Renal cortex interstitium (tissue), 15 donors: ENCODE data around the gene LRRC38. TPM values are rescaled to one million over a fixed set of nuclear protein-coding genes. Genes with fewer than 3 reads are reported as not detected.
"Not testable (repeated sequence)": the region's sequence is repeated elsewhere in the genome, so short reads cannot be mapped to it uniquely, and the experiment has no call there.

Experiments
- DNase-seq, 11 donors: peaks; one replicate each; pipeline ENCODE4 v3.0.0-alpha.2; 2013; ENCODE audit warnings: low read depth in 9 of 11, low spot score in 4 of 11; ENCODE audit errors: extremely low read depth in 1 of 11
- long read RNA-seq, 16 experiments: transcript quantifications; one replicate each; lab custom pipeline, GENCODE V29; 2026
- polyA plus RNA-seq, 3 donors: library from polyadenylated mRNA; unstranded; fragments of 120-200 nt; gene quantifications; one replicate each; pipeline ENCODE4 v1.2.1, GENCODE V29; 2013; ENCODE audit not compliant: insufficient read length in 3 of 3

Gene LRRC38
- polyA plus RNA-seq = under 1 TPM in 2 of 3 donors, not detected in 1; 0.11 to 0.37 TPM
- long read RNA-seq, donor 1 = 0 reads
- long read RNA-seq, donor 2 = 0 reads
- long read RNA-seq, donor 3 = 0 reads
- long read RNA-seq, donor 4 = 0 reads
- long read RNA-seq, donor 5 = 0 reads
- long read RNA-seq, donor 6 = 0 reads
- long read RNA-seq, donor 7 = 0 reads
- long read RNA-seq, donor 8 = 0 reads
- long read RNA-seq, donor 9 = 0 reads
- long read RNA-seq, donor 10 = 0 reads
- long read RNA-seq, donor 11 = 0 reads
- long read RNA-seq, donor 12 = 0 reads
- long read RNA-seq, donor 13 = 0 reads
- long read RNA-seq, donor 14 = 0 reads
- long read RNA-seq, donor 15 = 0 reads
- long read RNA-seq, donor 16 = 0 reads

- no peak for DNase-seq
These were observed at the start of gene LRRC38 for GRCh38 chr1:13513895-13514546. Gene LRRC38 (minus strand): TSS chr1:13514003. CDS start chr1:13513593, 410 bp downstream.

DNA sequence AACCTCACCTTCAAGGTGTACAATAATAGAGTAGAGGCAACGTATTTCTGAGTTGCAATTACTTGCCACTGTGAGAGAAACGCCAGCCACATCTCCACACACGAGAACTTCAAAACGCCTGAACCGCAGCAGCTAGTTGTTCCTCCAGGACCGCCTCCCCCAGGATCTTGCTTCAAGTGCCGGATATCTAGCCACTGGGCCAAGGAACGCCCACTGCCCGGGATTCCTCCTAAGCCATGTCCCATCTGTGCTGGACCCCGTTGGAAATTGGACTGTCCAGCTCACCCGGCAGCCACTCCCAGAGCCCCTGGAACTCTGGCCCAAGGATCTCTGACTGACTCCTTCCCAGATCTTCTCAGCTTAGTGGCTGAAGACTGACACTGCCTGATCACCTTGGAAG is 49.2 kb upstream of the LRRC38 start:
- DNase-seq = not testable (repeated sequence)

DNA sequence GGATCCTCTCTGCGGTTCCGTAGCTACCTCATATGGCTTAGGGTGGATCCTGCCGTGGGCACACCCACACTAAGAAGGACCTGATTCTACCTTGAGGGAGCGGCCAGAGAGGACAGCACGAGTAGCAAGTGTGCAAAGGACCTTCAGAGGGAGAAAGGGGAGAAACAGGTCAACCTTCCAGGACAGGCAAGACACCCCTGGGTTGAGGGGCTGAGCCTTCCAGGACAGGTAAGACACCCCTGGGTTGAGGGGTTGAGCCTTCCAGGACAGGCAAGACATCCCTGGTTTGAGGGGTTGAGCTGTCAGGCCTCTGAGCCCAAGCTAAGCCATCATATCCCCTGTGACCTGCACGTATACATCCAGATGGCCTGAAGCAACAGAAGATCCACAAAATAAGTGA is 46.7 kb upstream of the LRRC38 start:
- no peak for DNase-seq

DNA sequence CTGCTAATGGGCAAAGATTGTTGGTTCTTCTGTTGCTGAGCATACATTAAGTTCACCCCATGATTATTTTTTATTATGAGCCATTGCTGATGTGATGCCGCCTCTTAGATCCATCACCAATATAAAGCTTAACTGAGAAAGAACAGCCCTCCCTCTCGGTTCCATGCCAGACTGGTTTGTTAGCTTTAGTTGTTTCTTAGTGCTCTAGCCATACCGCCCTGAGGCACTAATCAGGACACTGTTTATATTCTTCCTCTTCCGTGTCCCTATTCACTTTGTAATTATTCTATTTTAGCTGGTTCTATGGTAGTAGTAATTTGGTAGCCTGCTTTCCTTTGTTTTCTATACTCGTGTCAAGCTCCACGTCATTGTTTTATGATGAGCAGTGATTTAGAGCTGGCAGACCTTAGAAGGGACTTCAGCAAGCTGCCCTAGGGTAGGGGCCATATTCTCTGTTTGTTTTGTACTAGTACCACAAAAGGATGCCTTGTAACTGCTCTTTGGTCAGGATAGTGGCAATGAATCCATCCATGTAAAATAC is 42.5 kb upstream of the LRRC38 start:
- DNase-seq = no peak

DNA sequence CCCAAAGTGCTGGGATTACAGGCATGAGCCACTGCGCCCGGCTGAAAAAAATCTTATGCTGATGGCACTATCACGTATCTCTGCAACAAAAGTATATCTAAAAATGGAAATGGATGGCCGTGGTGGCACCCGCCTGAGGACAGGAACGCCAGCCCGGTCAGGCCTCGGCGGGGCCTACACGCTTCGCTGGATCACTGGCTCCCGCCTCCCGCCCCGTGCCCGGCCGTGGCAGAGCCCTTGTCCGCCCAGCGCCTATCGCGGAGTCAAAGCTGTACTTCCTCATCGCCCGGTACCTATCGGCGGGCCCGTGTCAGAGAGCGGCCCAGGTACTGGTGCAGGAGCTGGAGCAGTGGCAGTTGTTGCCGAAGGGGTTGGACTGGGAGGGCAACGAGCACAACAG is 41.0 kb upstream of the LRRC38 start:
- DNase-seq = no peak

DNA sequence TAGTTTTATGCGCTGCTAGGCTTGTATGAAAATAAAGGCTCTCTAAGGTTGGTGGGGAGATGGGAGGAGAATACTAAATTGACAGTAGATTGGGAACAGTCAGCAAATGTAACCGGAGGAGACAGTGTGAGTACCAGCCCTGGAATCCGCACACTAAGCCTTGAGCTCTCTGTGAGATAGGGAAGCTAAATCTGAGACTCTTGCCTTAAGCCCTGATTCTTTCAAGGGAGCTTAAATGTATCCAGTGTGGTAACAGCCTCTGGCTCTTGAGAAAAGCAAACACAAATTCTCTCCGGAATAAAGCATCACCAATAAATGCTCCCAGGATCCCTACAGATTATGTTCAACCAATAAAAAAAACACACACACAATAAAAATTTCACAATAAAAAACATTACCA is 36.9 kb upstream of the LRRC38 start:
- DNase-seq = no peak

DNA sequence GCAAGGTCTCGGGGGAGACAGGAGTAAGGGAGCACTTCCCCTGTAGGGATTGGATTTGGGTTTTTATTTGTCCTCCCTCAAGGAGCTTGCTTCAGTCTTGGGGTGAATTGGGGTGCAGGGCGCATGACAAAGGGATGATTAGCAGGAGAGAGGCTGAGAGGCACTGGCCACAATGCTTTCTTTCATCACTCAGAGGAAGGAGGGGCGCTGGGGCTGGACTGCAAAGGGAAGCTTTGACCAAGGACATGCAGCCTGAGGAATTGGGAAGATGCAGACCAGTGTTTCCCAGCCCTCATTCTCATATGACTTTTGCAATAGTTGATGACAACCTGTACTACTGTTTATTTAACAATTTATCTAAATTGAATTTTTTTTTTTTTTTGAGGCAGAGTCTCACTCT is 35.7 kb upstream of the LRRC38 start:
- no peak for DNase-seq

DNA sequence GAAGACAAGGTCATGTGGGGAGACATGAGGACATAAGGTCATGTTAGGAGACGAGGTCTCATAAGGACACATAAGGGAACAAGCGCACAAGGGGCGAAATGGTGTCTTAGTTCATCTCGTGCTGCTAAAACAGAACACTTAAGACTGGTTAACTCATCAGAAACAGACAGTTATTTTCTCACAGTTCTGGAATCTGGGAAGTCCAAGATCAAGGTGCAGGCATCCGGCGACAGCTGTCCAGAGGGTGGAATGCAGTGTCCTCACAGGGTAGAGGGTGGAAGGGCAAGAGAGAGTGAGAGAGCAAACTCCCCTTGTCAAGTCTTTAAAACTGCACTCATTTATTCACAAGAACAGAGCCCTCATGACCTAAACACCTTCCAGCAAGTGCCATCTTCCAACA is 35.2 kb upstream of the LRRC38 start:
- no peak for DNase-seq

DNA sequence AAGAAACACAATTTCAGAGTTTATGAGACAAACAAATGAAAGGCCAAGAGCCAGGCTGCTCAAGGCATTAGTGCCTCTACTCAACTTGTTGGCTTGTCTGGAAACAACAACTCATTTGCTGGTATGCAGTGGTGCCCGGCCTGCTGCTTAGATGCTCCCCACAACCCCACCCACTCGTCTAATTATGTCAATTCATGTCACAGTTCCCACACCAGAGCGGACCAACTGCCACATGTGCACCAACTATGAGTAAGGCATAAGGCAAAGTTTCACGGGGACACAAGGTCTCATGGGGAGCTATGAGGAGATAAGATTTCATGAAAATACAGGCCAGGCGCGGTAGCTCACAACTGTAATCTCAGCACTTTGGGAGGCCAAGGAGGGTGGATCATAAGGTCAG is 34.5 kb upstream of the LRRC38 start:
- DNase-seq = no peak

DNA sequence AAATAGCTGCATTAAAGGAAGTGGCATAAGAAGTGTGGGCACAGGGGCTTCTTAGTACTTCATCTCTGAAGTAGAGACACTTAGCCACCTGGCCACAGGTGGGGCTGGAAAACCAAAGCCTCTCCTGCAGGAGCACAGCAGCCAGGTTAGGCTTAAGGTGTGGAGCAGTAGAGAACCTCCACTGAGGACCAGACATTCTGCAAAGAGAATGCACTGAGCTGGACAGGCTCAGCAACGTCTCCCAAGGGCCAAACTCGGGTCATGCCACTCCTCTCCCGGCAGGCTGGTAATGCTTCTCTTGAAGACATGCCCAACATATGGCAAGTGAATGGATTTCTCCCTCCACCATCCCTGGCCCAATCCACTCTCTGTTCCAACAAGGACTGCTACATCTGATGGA is 33.0 kb upstream of the LRRC38 start:
- DNase-seq = no peak

GRCh38 chr1:13544221-13544556 is 30.4 kb upstream of the LRRC38 start:
- DNase-seq = no peak

DNA sequence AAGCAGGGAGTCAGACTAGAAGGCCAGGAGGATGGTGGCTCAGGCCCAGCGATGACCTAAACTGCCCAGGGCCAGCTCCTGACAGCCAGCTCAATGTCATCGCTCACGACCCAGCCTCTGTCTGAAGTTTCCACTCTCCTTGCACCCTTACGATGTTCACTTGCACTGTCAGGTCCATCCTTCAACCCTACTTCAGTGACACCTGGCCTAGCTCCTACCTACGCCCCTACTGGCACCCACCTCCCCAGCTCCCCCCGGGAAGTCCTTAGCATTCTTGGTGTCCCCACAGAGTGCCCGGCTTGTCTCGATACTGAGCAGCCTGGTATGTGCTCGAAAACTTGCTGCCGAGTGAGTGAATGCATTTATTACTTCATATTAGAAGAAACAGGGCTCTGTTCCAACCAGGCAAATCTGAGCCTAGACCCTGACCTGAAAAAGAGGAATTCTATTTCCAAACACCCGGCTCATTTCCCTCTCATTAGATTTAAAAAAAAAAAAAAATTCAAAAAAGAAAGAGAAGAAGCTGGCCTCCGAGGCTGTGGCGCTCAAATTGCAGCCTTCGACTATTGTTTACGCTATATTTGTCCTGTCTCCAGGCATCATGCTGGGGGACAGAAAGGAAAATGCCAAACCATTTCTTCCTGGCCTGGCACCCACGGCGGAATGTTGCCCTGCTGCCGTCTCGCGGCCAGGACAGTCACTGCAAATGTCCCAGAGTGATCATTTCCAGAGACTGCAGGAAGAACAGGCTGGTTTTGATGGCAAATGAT is 29.8 kb upstream of the LRRC38 start:
- DNase-seq = peak in 10 of 11 donors; percentile 22 to 59 (median 44)

DNA sequence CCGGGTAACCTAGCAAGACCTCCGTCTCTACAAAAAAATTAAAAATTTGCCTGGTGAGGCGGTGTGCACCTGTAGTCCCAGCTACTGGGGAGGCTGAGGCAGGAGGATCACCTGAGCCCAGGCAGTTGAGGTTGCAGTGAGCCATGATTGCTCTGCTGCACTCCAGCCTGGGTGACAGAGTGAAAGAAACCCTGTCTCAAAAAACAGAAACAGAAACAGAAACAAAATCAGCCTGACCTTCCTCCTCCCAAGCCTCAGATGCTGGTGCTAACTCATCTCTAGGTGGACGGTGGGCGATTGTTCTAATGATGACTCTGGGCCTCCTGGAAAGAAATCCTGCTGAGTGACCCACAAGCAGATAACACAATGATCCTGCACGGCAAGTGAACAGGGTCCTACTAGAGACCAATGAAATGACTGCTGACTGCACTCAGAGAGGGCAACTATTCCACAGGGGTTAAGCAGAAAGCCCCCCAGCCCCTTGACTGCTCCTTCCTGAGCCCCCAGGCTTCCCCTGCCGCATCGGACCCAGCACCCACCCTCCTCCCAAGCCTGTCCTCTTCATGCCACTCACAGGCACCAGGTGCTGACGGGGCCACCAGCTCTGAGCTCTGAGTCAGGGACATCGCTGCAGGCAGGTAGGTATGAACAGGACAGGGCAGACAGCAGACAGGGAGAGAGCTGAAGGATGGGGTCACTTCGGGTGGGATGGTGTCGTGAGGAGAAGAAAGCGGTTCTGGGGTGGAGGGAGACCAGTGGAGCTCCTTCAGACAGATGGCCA is 27.8 kb upstream of the LRRC38 start:
- no peak for DNase-seq

DNA sequence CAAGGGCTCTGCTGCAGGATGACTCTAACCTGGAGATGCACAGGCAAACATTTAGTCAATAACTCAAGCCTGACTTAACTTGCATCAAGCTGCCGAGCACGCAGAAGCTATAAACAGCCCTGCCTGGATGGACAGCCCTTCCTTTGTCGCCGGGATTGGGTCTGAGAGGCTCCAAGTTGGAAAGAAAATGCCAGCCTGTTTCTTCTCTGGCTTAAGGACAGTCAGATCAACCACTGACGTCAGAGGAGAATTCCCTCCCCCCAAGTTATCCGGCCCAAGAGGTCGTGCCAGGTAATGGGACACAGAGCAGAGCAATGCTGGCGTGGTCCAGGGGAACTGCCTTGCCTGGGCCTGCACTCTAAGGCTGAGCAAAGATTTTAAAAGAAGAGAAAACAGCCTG is 27.1 kb upstream of the LRRC38 start:
- DNase-seq = peak in 7 of 11 donors; percentile 4 to 37 (median 22)

DNA sequence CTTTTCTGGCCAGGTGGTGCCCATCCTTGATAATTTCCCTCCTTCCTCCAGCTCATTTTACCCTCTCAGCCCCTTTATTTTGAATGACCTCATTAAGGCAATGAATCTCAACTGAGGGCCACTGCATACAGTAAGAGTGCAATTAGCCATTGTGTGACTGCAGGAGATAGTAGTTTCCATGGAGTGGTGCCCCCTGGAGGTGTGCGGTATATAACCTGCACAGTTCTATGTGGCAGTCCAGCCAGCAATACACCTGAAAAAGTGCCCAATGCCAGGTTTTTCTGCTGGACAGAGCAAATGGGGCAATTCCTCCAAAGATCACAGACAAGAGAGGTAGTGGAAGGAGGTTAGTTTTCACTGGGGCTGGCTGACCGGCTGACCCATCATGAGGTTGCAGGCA is 25.9 kb upstream of the LRRC38 start:
- no peak for DNase-seq

DNA sequence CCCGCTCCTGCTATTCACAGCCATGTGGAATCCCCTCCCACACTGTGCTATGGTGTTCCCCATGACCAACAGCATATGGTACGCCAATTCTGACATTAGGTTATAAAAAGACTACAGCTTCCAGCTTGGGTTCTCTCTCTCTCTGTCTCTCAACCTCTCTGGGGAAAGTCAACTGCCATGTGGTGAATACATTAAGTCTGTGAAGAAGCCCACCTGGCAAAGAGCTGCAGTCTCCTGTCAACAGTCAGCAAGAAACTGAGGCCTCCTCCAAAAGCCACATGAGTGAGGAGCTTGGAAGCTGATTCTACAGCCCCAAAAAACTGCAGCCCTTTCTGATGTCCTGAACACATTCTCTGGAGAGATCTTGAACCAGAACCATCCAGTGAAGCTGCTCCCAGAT is 25.0 kb upstream of the LRRC38 start:
- DNase-seq = no peak

- DNase-seq = no peak
These were observed 22.8 kb upstream of the LRRC38 start for GRCh38 chr1:13536571-13536970.

DNA sequence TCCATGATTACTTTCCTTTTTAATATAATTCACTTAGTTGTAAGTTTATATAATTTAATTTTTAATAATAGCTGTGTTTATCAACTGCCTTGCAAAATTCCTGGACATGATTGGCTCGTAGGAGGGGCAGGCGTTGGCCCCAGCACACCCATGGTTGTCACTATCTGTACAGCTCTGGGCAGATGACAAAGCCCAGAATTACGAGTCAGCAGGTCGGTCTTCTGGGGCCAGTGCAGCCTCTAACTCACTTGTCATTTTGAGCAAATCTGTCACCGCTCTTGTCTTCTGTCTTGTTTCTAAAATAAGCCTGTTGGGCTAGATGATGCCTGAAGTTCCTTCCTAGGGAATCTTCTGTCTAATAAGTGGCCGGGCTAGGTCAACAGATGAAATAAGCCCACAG is 21.4 kb upstream of the LRRC38 start:
- no peak for DNase-seq

- DNase-seq = no peak
These were observed 14.5 kb upstream of the LRRC38 start for GRCh38 chr1:13528320-13528719.
